Loucy (cell line): ENCODE data around the gene CLIC6.

Experiments used
- H2AFZ ChIP-seq: fragments of 200-600 bp; sonication (generic); 2 replicates; pipeline ENCODE4 v1.6.0; 2016; ENCODE audit warnings: antibody characterized with exemption, mild to moderate bottlenecking, low read length, moderate library complexity
- H3F3A ChIP-seq: fragments of 200-600 bp; 2 replicates; pipeline ENCODE4 v1.6.0; 2016; ENCODE audit warnings: antibody characterized with exemption, low read depth, mild to moderate bottlenecking
- H3K27me3 ChIP-seq: fragments of 200-600 bp; sonication (generic); 2 replicates; pipeline ENCODE4 v1.6.1; 2014; ENCODE audit warnings: low read length, mild to moderate bottlenecking; ENCODE audit not compliant: insufficient read depth, poor library complexity, severe bottlenecking
- H3K36me3 ChIP-seq: fragments of 200-600 bp; sonication (generic); 2 replicates; pipeline ENCODE4 v1.6.1; 2016; ENCODE audit warnings: low read length; ENCODE audit not compliant: insufficient read depth
- H3K4me1 ChIP-seq: fragments of 200-600 bp; sonication (generic); 2 replicates; pipeline ENCODE4 v1.5.1; 2014; ENCODE audit warnings: low read length, mild to moderate bottlenecking; ENCODE audit not compliant: insufficient read depth, poor library complexity, severe bottlenecking
- H3K4me2 ChIP-seq: fragments of 200-600 bp; sonication (generic); 2 replicates; pipeline ENCODE4 v1.6.0; 2014; ENCODE audit warnings: antibody characterized with exemption, low read length, low read depth, mild to moderate bottlenecking; ENCODE audit not compliant: poor library complexity, severe bottlenecking
- H3K4me3 ChIP-seq: fragments of 200-600 bp; sonication (generic); 2 replicates; pipeline ENCODE4 v1.5.1; 2014; ENCODE audit warnings: low read length, mild to moderate bottlenecking, mixed read lengths; ENCODE audit not compliant: poor library complexity, severe bottlenecking
- H3K79me2 ChIP-seq: fragments of 200-600 bp; sonication (generic); 2 replicates; pipeline ENCODE4 v1.6.1; 2014; ENCODE audit warnings: low read length; ENCODE audit not compliant: insufficient read depth
- H3K9ac ChIP-seq: fragments of 200-600 bp; sonication (generic); 2 replicates; pipeline ENCODE4 v1.6.0; 2014; ENCODE audit warnings: mild to moderate bottlenecking, low read depth, low read length, moderate library complexity; ENCODE audit not compliant: poor library complexity, severe bottlenecking
- H3K9me2 ChIP-seq: fragments of 200-600 bp; sonication (generic); replicated peaks from 2 replicates; pipeline ENCODE4 v1.6.1; 2016; ENCODE audit warnings: low read depth, low read length, mixed read lengths
- H3K9me3 ChIP-seq: fragments of 200-600 bp; sonication (generic); 2 replicates; pipeline ENCODE4 v1.6.1; 2014; ENCODE audit warnings: mild to moderate bottlenecking, antibody characterized with exemption, low read length, low read depth; ENCODE audit not compliant: insufficient read depth
- H4K20me1 ChIP-seq: fragments of 200-600 bp; sonication (generic); 2 replicates; pipeline ENCODE4 v1.6.0; 2014; ENCODE audit warnings: antibody characterized with exemption, low read length, mild to moderate bottlenecking; ENCODE audit not compliant: insufficient read depth, poor library complexity, severe bottlenecking
- CTCF ChIP-seq: fragments of 200-600 bp; sonication (generic); conservative IDR thresholded peaks from 2 replicates; pipeline ENCODE4 v1.5.1; 2014; ENCODE audit warnings: mild to moderate bottlenecking, antibody characterized with exemption, low read length
- EZH2phosphoT487 ChIP-seq: fragments of 200-600 bp; IDR thresholded peaks from 2 replicates; pipeline ENCODE4 v1.6.1; 2018; ENCODE audit warnings: antibody characterized with exemption, mild to moderate bottlenecking, moderate library complexity, borderline replicate concordance

The CLIC6 gene

GRCh38 chr21:34671891-34672290 lies 3.1 kb downstream of the CLIC6 start:
- no peaks in the 10 kb centered on the region for H3K4me1 ChIP-seq
- no peaks in the 10 kb centered on the region for H3K9me3 ChIP-seq
- H3K4me3 ChIP-seq = no peak overlapping the region
- H3K9ac ChIP-seq = no peak overlapping the region
- H3K36me3 ChIP-seq = no peaks in the 10 kb centered on the region
- no peak overlapping the region for H2AFZ ChIP-seq
- H4K20me1 ChIP-seq = no peaks in the 10 kb centered on the region
- no peak for TF ChIP-seq EZH2phosphoT487
- TF ChIP-seq CTCF = no peak
- H3K9me2 ChIP-seq = no peaks in the 10 kb centered on the region
- H3K4me2 ChIP-seq = no peak overlapping the region
- no peaks in the 10 kb centered on the region for H3K79me2 ChIP-seq
- no peaks in the 10 kb centered on the region for H3K27me3 ChIP-seq
- H3F3A ChIP-seq = no peaks in the 10 kb centered on the region

- H3F3A ChIP-seq = no peaks in the 10 kb centered on the region
- no peaks in the 10 kb centered on the region for H3K27me3 ChIP-seq
- no peak for TF ChIP-seq EZH2phosphoT487
- no peak for TF ChIP-seq CTCF
Observed at GRCh38 chr21:34673006-34673405, 4.2 kb downstream of the CLIC6 start.

GRCh38 chr21:34674468-34674867 lies 5.7 kb downstream of the CLIC6 start:
- no peaks in the 10 kb centered on the region for H3K9me2 ChIP-seq
- H3K4me3 ChIP-seq = no peak overlapping the region
- no peaks in the 10 kb centered on the region for H3K36me3 ChIP-seq
- no peak overlapping the region for H3K4me2 ChIP-seq
- H2AFZ ChIP-seq = no peak overlapping the region
- H3K9ac ChIP-seq = no peak overlapping the region
- H3K27me3 ChIP-seq = no peaks in the 10 kb centered on the region
- H3F3A ChIP-seq = no peaks in the 10 kb centered on the region
- no peaks in the 10 kb centered on the region for H3K79me2 ChIP-seq
- no peaks in the 10 kb centered on the region for H3K9me3 ChIP-seq
- no peaks in the 10 kb centered on the region for H3K4me1 ChIP-seq
- TF ChIP-seq CTCF (no peak), EZH2phosphoT487 (no peak)
- H4K20me1 ChIP-seq = no peaks in the 10 kb centered on the region

More at GRCh38 chr21:34673006-34673405, 4.2 kb downstream of the CLIC6 start:
- Histone ChIP-seq H3K4me2 (no peak overlapping the region), H3K9me2 (no peaks in the 10 kb centered on the region), H3K4me3 (no peak overlapping the region), H2AFZ (no peak overlapping the region), H3K9ac (no peak overlapping the region), H4K20me1 (no peaks in the 10 kb centered on the region), H3K36me3 (no peaks in the 10 kb centered on the region), H3K4me1 (no peaks in the 10 kb centered on the region), H3K9me3 (no peaks in the 10 kb centered on the region), H3K79me2 (no peaks in the 10 kb centered on the region)
